ENCODE results near the gene GCK. TPM values are rescaled to one million over a fixed set of nuclear protein-coding genes. Genes with fewer than 3 reads are reported as not detected.

Gene GCK
- total RNA-seq, 2 experiments from 2014 or later, result 0.16 TPM; not detected in 1

DNA sequence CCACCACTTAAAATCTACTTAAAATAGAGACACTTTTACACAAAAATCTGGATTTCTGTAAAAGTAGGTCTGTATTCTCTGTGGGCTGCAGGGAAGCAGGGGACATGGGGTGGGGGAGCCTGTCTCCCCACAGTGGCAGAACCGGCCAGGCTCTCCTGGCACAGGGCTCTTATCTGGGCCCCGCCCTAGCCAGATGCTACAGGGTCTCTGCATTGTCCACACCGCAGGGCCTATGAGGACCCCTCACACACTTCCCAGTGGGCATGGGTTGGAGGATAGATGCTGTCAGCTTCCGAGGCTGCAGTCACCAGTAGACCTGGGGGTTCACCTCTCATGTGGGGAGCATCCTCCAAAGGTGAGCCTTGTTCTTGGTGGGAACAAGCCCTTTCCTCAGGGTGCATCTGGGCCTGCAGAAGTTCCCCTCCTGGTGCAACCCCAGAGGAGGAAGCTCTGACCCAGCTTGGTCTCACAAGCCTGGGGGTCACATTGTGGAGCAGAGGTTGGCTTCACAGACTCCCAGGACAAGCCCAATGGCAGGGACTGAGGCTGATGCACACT is 32.7 kb downstream of the GCK start:
- no TSS peak for BruUV-seq (replicated peaks)
- Histone ChIP-seq H3K9me2 (ENCODE audit: insufficient read depth, low read length) (no peaks in the 10 kb centered on the region), H3K79me2 (ENCODE audit: insufficient read depth, low read depth, low read length) (no peaks in the 10 kb centered on the region), H3K4me3 (ENCODE audit: low read depth, low read length, poor library complexity, severe bottlenecking) (no peak overlapping the region), H3K9me3 (ENCODE audit: low read length) (no peaks in the 10 kb centered on the region), H3K4me2 (ENCODE audit: low read length) (no peak overlapping the region), H3K4me1 (ENCODE audit: insufficient read depth, low read length, poor library complexity, severe bottlenecking) (no peaks in the 10 kb centered on the region), H3K36me3 (ENCODE audit: insufficient read depth, low read length) (no peaks in the 10 kb centered on the region), H3K27ac (ENCODE audit: low read depth, low read length, poor library complexity, severe bottlenecking) (no peak overlapping the region), H4K20me1 (ENCODE audit: insufficient read depth, low read length) (no peaks in the 10 kb centered on the region), H2AFZ (ENCODE audit: low read length) (no peak overlapping the region)
- intact Hi-C loops (cut with micrococcal nuclease; ENCODE audit: unreplicated experiment), result no loop called here
- POLR2A ChIA-PET, result interaction anchor here (1.1 kb wide), 1 partner anchor 21 kb away, joined by 3 read pairs; no protein-coding TSS in a partner anchor
- no peak for TF ChIP-seq EZH2phosphoT487 (IDR thresholded peaks at IDR 0.05; ENCODE audit: borderline replicate concordance, low read depth, low read length)
- TF ChIP-seq, protein P1, sequence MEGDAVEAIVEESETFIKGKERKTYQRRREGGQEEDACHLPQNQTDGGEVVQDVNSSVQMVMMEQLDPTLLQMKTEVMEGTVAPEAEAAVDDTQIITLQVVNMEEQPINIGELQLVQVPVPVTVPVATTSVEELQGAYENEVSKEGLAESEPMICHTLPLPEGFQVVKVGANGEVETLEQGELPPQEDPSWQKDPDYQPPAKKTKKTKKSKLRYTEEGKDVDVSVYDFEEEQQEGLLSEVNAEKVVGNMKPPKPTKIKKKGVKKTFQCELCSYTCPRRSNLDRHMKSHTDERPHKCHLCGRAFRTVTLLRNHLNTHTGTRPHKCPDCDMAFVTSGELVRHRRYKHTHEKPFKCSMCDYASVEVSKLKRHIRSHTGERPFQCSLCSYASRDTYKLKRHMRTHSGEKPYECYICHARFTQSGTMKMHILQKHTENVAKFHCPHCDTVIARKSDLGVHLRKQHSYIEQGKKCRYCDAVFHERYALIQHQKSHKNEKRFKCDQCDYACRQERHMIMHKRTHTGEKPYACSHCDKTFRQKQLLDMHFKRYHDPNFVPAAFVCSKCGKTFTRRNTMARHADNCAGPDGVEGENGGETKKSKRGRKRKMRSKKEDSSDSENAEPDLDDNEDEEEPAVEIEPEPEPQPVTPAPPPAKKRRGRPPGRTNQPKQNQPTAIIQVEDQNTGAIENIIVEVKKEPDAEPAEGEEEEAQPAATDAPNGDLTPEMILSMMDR (conservative IDR thresholded peaks at IDR 0.05; ENCODE audit: low read length), result no peak
- no peak for DNase-seq (ENCODE audit: low spot score)
- CTCF ChIA-PET (ENCODE audit: unreplicated experiment), result no interaction called here

DNA sequence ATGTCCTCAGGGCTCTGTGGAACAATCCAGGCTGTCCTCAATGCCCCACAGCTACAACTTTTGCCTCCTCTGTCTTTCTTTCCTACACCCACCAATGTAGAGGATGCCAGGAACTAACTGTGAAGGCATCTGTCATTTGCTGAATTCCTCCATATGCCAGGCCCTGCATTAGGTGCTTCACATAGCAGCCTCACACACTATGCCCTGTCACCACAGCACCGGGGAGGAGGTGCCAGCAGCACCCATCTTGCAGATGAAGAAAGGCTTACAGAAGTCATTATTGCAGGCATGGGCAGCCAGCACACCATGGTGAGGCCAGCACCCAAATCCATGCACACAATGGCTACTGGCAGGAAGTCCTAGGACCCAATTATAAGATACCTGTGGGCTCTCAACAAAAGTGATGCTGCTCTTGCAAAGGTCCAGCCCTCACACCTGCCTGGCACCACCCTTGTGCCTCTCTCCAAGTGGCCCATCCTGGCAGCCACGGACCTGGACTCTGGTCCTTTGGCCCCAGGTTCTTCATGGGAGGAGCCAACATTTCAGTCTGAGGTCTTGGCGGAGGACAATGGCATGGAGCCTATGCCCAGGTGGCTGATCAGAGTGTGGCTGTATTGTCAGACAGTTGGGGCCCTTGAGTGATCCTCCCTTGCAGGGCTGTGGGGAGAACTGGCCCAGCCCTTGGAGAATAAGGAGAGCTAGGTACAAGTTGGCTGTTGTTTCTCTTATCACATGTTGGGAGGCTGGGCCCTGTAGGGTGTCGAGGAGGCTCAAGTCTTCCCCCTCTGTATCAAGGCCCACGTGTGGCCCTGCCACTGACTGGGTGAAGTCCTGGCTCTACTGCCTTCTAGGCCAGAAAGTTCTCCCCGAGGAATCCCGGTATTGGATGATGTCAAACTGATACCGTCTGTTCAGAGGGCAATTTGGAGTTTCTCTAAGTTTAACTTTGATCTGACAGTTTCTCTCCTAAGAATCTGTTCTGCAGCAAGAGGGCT is 33.8 kb downstream of the GCK start:
- H3K36me3 ChIP-seq (ENCODE audit: insufficient read depth, low read length), result no peaks in the 10 kb centered on the region
- H3K9me2 ChIP-seq (ENCODE audit: insufficient read depth, low read length), result no peaks in the 10 kb centered on the region
- intact Hi-C loops (cut with micrococcal nuclease; ENCODE audit: unreplicated experiment), result no loop called here
- no peak for TF ChIP-seq EZH2phosphoT487 (IDR thresholded peaks at IDR 0.05; ENCODE audit: borderline replicate concordance, low read depth, low read length)
- TF ChIP-seq, protein P1 (conservative IDR thresholded peaks at IDR 0.05; ENCODE audit: low read length), result no peak
- H4K20me1 ChIP-seq (ENCODE audit: insufficient read depth, low read length), result no peaks in the 10 kb centered on the region
- no peak overlapping the region for H2AFZ ChIP-seq (ENCODE audit: low read length)
- no peak for DNase-seq (ENCODE audit: low spot score)
- CTCF ChIA-PET (ENCODE audit: unreplicated experiment), result no interaction called here
- no TSS peak for BruUV-seq (replicated peaks)
- no peaks in the 10 kb centered on the region for H3K9me3 ChIP-seq (ENCODE audit: low read length)
- H3K4me3 ChIP-seq (ENCODE audit: low read depth, low read length, poor library complexity, severe bottlenecking), result no peak overlapping the region
- H3K4me1 ChIP-seq (ENCODE audit: insufficient read depth, low read length, poor library complexity, severe bottlenecking), result no peaks in the 10 kb centered on the region
- H3K27ac ChIP-seq (ENCODE audit: low read depth, low read length, poor library complexity, severe bottlenecking), result no peak overlapping the region
- no peaks in the 10 kb centered on the region for H3K79me2 ChIP-seq (ENCODE audit: insufficient read depth, low read depth, low read length)
- no peak overlapping the region for H3K4me2 ChIP-seq (ENCODE audit: low read length)
- POLR2A ChIA-PET, result interaction anchor here (1.1 kb wide), 1 partner anchor 20 kb away, joined by 3 read pairs; no protein-coding TSS in a partner anchor

Measured in OCI-LY7 (cell line).